HG03432 (cell line): ENCODE measurements around the gene CCDC85A.

Experiments
- ATAC-seq: cut with Tn5 transposase; IDR thresholded peaks from one replicate; pipeline ENCODE4 v1.9.1; 2021; ENCODE audit warnings: mild to moderate bottlenecking, moderate library complexity; ENCODE audit not compliant: unreplicated experiment

The CCDC85A gene

GRCh38 chr2:56234241-56234640 is 50.5 kb downstream of the CCDC85A start:
- ATAC-seq: no peak

GRCh38 chr2:56239030-56239429 is 55.2 kb downstream of the CCDC85A start:
- ATAC-seq: no peak

- ATAC-seq: no peak
Observed at GRCh38 chr2:56239437-56239836, 55.6 kb downstream of the CCDC85A start.

- ATAC-seq: no peak
Observed at GRCh38 chr2:56240210-56240609, 56.4 kb downstream of the CCDC85A start.

GRCh38 chr2:56244506-56244905 is 60.7 kb downstream of the CCDC85A start:
- no peak for ATAC-seq

- ATAC-seq: no peak
Observed at GRCh38 chr2:56244911-56245530, 61.2 kb downstream of the CCDC85A start.

GRCh38 chr2:56248965-56249742 is 65.4 kb downstream of the CCDC85A start:
- no peak for ATAC-seq

GRCh38 chr2:56250153-56250729 is 66.5 kb downstream of the CCDC85A start:
- ATAC-seq: no peak

- no peak for ATAC-seq
Observed at GRCh38 chr2:56260415-56260814, 76.6 kb downstream of the CCDC85A start.

GRCh38 chr2:56262241-56262640 is 78.5 kb downstream of the CCDC85A start:
- ATAC-seq: no peak

GRCh38 chr2:56263876-56264275 is 80.1 kb downstream of the CCDC85A start:
- ATAC-seq: no peak

GRCh38 chr2:56266761-56267414 is 83.1 kb downstream of the CCDC85A start:
- ATAC-seq: no peak

GRCh38 chr2:56267415-56267788 is 83.6 kb downstream of the CCDC85A start:
- ATAC-seq: no peak

- no peak for ATAC-seq
Observed at GRCh38 chr2:56268856-56269255, 85.1 kb downstream of the CCDC85A start.

GRCh38 chr2:56271275-56271674 is 87.5 kb downstream of the CCDC85A start:
- ATAC-seq: no peak

GRCh38 chr2:56285224-56285623 is 101.4 kb downstream of the CCDC85A start:
- ATAC-seq: no peak

- no peak for ATAC-seq
Observed at GRCh38 chr2:56286936-56287335, 103.1 kb downstream of the CCDC85A start.

- no peak for ATAC-seq
Observed at GRCh38 chr2:56287508-56287907, 103.7 kb downstream of the CCDC85A start.

GRCh38 chr2:56287974-56288373 is 104.2 kb downstream of the CCDC85A start:
- ATAC-seq: no peak

- no peak for ATAC-seq
Observed at GRCh38 chr2:56288838-56289580, 105.2 kb downstream of the CCDC85A start.

- no peak for ATAC-seq
Observed at GRCh38 chr2:56291711-56292110, 107.9 kb downstream of the CCDC85A start.
